CD4-positive, alpha-beta T cell treated with Interleukin-1 beta for 1 hour (primary cell): ENCODE results near the gene ACSL5.
"Not testable (repeated sequence)": the region's sequence is repeated elsewhere in the genome, so short reads cannot be mapped to it uniquely, and the experiment has no call there.

ENCODE experiments used
- DNase-seq, 2 donors: peaks; one replicate each; pipeline ENCODE4 v3.0.0-alpha.2; 2020 to 2022

Gene ACSL5

GRCh38 chr10:112351146-112351545, 22.8 kb upstream of the ACSL5 start:
- no peak for DNase-seq

GRCh38 chr10:112352044-112352443, 21.9 kb upstream of the ACSL5 start:
- DNase-seq = no peak

- no peak for DNase-seq
Observed at GRCh38 chr10:112353046-112353445, 20.9 kb upstream of the ACSL5 start.

GRCh38 chr10:112356686-112357085, 17.2 kb upstream of the ACSL5 start:
- DNase-seq = no peak

- no peak for DNase-seq
Observed at GRCh38 chr10:112359606-112360307, 14.2 kb upstream of the ACSL5 start.

- DNase-seq = no peak
Observed at GRCh38 chr10:112360308-112361270, 13.3 kb upstream of the ACSL5 start.

- DNase-seq = no peak
Observed at GRCh38 chr10:112361951-112362751, 11.8 kb upstream of the ACSL5 start.

GRCh38 chr10:112362833-112363232, 11.1 kb upstream of the ACSL5 start:
- no peak for DNase-seq

- DNase-seq = no peak
Observed at GRCh38 chr10:112363696-112364688, 9.9 kb upstream of the ACSL5 start.

- no peak for DNase-seq
Observed at GRCh38 chr10:112365014-112365432, 8.9 kb upstream of the ACSL5 start.

- DNase-seq = no peak
Observed at GRCh38 chr10:112365451-112365850, 8.5 kb upstream of the ACSL5 start.

GRCh38 chr10:112366992-112367391, 6.9 kb upstream of the ACSL5 start:
- DNase-seq = no peak

GRCh38 chr10:112367516-112367915, 6.4 kb upstream of the ACSL5 start:
- DNase-seq = no peak

- peak; percentile 20 to 69 for DNase-seq
Observed at GRCh38 chr10:112369495-112370423, 4.2 kb upstream of the ACSL5 start.

GRCh38 chr10:112370424-112370819, 3.5 kb upstream of the ACSL5 start:
- DNase-seq = no peak

GRCh38 chr10:112371326-112371725, 2.6 kb upstream of the ACSL5 start:
- DNase-seq = not testable (repeated sequence)

- not testable (repeated sequence) for DNase-seq
Observed at GRCh38 chr10:112372182-112372810, 1.6 kb upstream of the ACSL5 start.

- DNase-seq = peak; percentile 30 to 32
Observed at GRCh38 chr10:112374724-112375541, 1.0 kb downstream of the ACSL5 start.

GRCh38 chr10:112375721-112376395, 1.9 kb downstream of the ACSL5 start:
- peak; percentile 67 to 70 for DNase-seq
